Effector memory CD8-positive, alpha-beta T cell (primary cell): ENCODE data around the gene RAMP3.
"Not testable (repeated sequence)": the region's sequence is repeated elsewhere in the genome, so short reads cannot be mapped to it uniquely, and the experiment has no call there.

ENCODE experiments used
- ATAC-seq: fragments of 150-1000 bp; cut with Tn5 transposase; replicated peaks from 2 replicates; pipeline ENCODE4 v1.10.0; 2021; ENCODE audit warnings: mild to moderate bottlenecking, moderate library complexity
- DNase-seq, 3 experiments: peaks; one replicate each; pipeline ENCODE4 v3.0.0; 2021
- H3K27ac Mint-ChIP-seq, 2 donors: one replicate each; pipeline ENCODE4 v1.8.0; 2022; ENCODE audit warnings: mild to moderate bottlenecking in 2 of 2, mixed read lengths in 2 of 2, moderate library complexity in 2 of 2
- H3K27me3 Mint-ChIP-seq, 2 donors: one replicate each; pipeline ENCODE4 v1.8.0; 2022; ENCODE audit warnings: mixed read lengths in 2 of 2
- H3K36me3 Mint-ChIP-seq: one replicate; pipeline ENCODE4 v1.8.0; 2022; ENCODE audit warnings: mild to moderate bottlenecking, moderate library complexity, mixed read lengths; ENCODE audit not compliant: insufficient read depth
- H3K4me1 Mint-ChIP-seq, 2 donors: one replicate each; pipeline ENCODE4 v1.8.0; 2022; ENCODE audit warnings: low read depth in 2 of 2, mixed read lengths in 2 of 2
- H3K4me3 Mint-ChIP-seq, 2 donors: one replicate each; pipeline ENCODE4 v1.8.0; 2022; ENCODE audit warnings: mild to moderate bottlenecking in 2 of 2, mixed read lengths in 2 of 2, moderate library complexity in 2 of 2
- H3K9me3 Mint-ChIP-seq, 2 donors: one replicate each; pipeline ENCODE4 v1.8.0; 2022; ENCODE audit warnings: mixed read lengths in 2 of 2

RAMP3 gene

GRCh38 chr7:45155357-45155900 is 2.2 kb upstream of the RAMP3 start:
- ATAC-seq: no peak
- Mint-ChIP-seq H3K4me3 (no peak overlapping the region), H3K4me1 (peaks cover 0 to 8% of the 10 kb centered on the region in 2 donors), H3K9me3 (no peaks in the 10 kb centered on the region), H3K36me3 (no peaks in the 10 kb centered on the region), H3K27ac (no peak overlapping the region), H3K27me3 (peaks cover 35 to 73% of the 10 kb centered on the region in 2 donors)
- DNase-seq: no peak

GRCh38 chr7:45155941-45156340 is 1.6 kb upstream of the RAMP3 start:
- Mint-ChIP-seq H3K27ac (no peak overlapping the region), H3K4me1 (peaks cover 0 to 8% of the 10 kb centered on the region in 2 donors), H3K9me3 (no peaks in the 10 kb centered on the region), H3K4me3 (no peak overlapping the region), H3K27me3 (peaks cover 30 to 71% of the 10 kb centered on the region in 2 donors), H3K36me3 (no peaks in the 10 kb centered on the region)
- no peak for DNase-seq
- no peak for ATAC-seq

- Mint-ChIP-seq H3K27ac (no peak overlapping the region), H3K4me1 (peaks cover 0 to 8% of the 10 kb centered on the region in 2 donors), H3K9me3 (no peaks in the 10 kb centered on the region), H3K36me3 (no peaks in the 10 kb centered on the region), H3K27me3 (peaks cover 22 to 69% of the 10 kb centered on the region in 2 donors), H3K4me3 (no peak overlapping the region)
- DNase-seq (no peak), ATAC-seq (no peak)
These were observed 897 bp upstream of the RAMP3 start for GRCh38 chr7:45156516-45157272.

- no peaks in the 10 kb centered on the region for H3K9me3 Mint-ChIP-seq
- H3K27ac Mint-ChIP-seq: no peak overlapping the region
- no peak for DNase-seq
- H3K4me1 Mint-ChIP-seq: peaks cover 0 to 8% of the 10 kb centered on the region in 2 donors
- no peak for ATAC-seq
- no peak overlapping the region for H3K4me3 Mint-ChIP-seq
- no peaks in the 10 kb centered on the region for H3K36me3 Mint-ChIP-seq
- peaks cover 18 to 63% of the 10 kb centered on the region in 2 donors for H3K27me3 Mint-ChIP-seq
These were observed 322 bp upstream of the RAMP3 start for GRCh38 chr7:45157286-45157652.

- Mint-ChIP-seq H3K4me3 (no peak overlapping the region), H3K27me3 (peaks cover 18 to 60% of the 10 kb centered on the region in 2 donors), H3K4me1 (peaks cover 0 to 10% of the 10 kb centered on the region in 2 donors), H3K36me3 (no peaks in the 10 kb centered on the region), H3K9me3 (no peaks in the 10 kb centered on the region), H3K27ac (no peak overlapping the region)
- no peak for DNase-seq
- no peak for ATAC-seq
These were observed 880 bp downstream of the RAMP3 start for GRCh38 chr7:45158471-45158870.

- H3K4me3 Mint-ChIP-seq: no peak overlapping the region
- H3K27ac Mint-ChIP-seq: no peak overlapping the region
- peaks cover 0 to 10% of the 10 kb centered on the region in 2 donors for H3K4me1 Mint-ChIP-seq
- DNase-seq (no peak), ATAC-seq (no peak)
- H3K27me3 Mint-ChIP-seq: peaks cover 18 to 63% of the 10 kb centered on the region in 2 donors
- no peaks in the 10 kb centered on the region for H3K9me3 Mint-ChIP-seq
- H3K36me3 Mint-ChIP-seq: no peaks in the 10 kb centered on the region
These were observed 1.7 kb downstream of the RAMP3 start for GRCh38 chr7:45159296-45159695.

GRCh38 chr7:45160417-45160881 is 2.9 kb downstream of the RAMP3 start:
- H3K9me3 Mint-ChIP-seq: no peaks in the 10 kb centered on the region

GRCh38 chr7:45161138-45161537 is 3.5 kb downstream of the RAMP3 start:
- DNase-seq: no peak
- ATAC-seq: no peak
- H3K4me3 Mint-ChIP-seq: no peak overlapping the region

More at GRCh38 chr7:45160417-45160881, 2.9 kb downstream of the RAMP3 start:
- Mint-ChIP-seq H3K4me1 (peaks cover 0 to 6% of the 10 kb centered on the region in 2 donors), H3K27ac (peak overlapping the region in 1 of 2 donors; percentile 6), H3K27me3 (peaks cover 18 to 52% of the 10 kb centered on the region in 2 donors), H3K36me3 (no peaks in the 10 kb centered on the region), H3K4me3 (no peak overlapping the region)
- ATAC-seq: no peak
- no peak for DNase-seq

GRCh38 chr7:45161842-45162241 is 4.3 kb downstream of the RAMP3 start:
- H3K27me3 Mint-ChIP-seq: peaks cover 15 to 40% of the 10 kb centered on the region in 2 donors
- H3K4me3 Mint-ChIP-seq: no peak overlapping the region
- DNase-seq (no peak), ATAC-seq (no peak)
- peaks cover 0 to 5% of the 10 kb centered on the region in 2 donors for H3K4me1 Mint-ChIP-seq
- peak overlapping the region in 1 of 2 donors; percentile 33 for H3K27ac Mint-ChIP-seq
- H3K9me3 Mint-ChIP-seq: no peaks in the 10 kb centered on the region
- no peaks in the 10 kb centered on the region for H3K36me3 Mint-ChIP-seq

More at GRCh38 chr7:45161138-45161537, 3.5 kb downstream of the RAMP3 start:
- Mint-ChIP-seq H3K27ac (peak overlapping the region in 1 of 2 donors; percentile 6), H3K9me3 (no peaks in the 10 kb centered on the region), H3K4me1 (peaks cover 0 to 6% of the 10 kb centered on the region in 2 donors), H3K36me3 (no peaks in the 10 kb centered on the region), H3K27me3 (peaks cover 18 to 45% of the 10 kb centered on the region in 2 donors)

GRCh38 chr7:45162311-45162845 is 4.8 kb downstream of the RAMP3 start:
- DNase-seq (no peak), ATAC-seq (no peak)
- H3K4me3 Mint-ChIP-seq: no peak overlapping the region
- peaks cover 0 to 2% of the 10 kb centered on the region in 2 donors for H3K4me1 Mint-ChIP-seq
- H3K27me3 Mint-ChIP-seq: peaks cover 11 to 34% of the 10 kb centered on the region in 2 donors
- no peaks in the 10 kb centered on the region for H3K36me3 Mint-ChIP-seq
- peak overlapping the region; percentile 33 to 44 for H3K27ac Mint-ChIP-seq
- H3K9me3 Mint-ChIP-seq: no peaks in the 10 kb centered on the region

- no peaks in the 10 kb centered on the region for H3K36me3 Mint-ChIP-seq
These were observed 5.5 kb downstream of the RAMP3 start for GRCh38 chr7:45162943-45163691.

GRCh38 chr7:45163692-45164052 is 6.1 kb downstream of the RAMP3 start:
- H3K27ac Mint-ChIP-seq: no peak overlapping the region
- no peaks in the 10 kb centered on the region for H3K9me3 Mint-ChIP-seq
- no peak overlapping the region for H3K4me3 Mint-ChIP-seq

More at GRCh38 chr7:45162943-45163691, 5.5 kb downstream of the RAMP3 start:
- no peak overlapping the region for H3K4me3 Mint-ChIP-seq
- H3K27ac Mint-ChIP-seq: peak overlapping the region in 1 of 2 donors; percentile 44
- no peaks in the 10 kb centered on the region for H3K9me3 Mint-ChIP-seq
- H3K27me3 Mint-ChIP-seq: peaks cover 10 to 30% of the 10 kb centered on the region in 2 donors
- DNase-seq (no peak), ATAC-seq (no peak)
- H3K4me1 Mint-ChIP-seq: peaks cover 0 to 2% of the 10 kb centered on the region in 2 donors

GRCh38 chr7:45164271-45164670 is 6.7 kb downstream of the RAMP3 start:
- not testable (repeated sequence) for DNase-seq

More at GRCh38 chr7:45163692-45164052, 6.1 kb downstream of the RAMP3 start:
- peaks cover 0 to 2% of the 10 kb centered on the region in 2 donors for H3K4me1 Mint-ChIP-seq
- no peaks in the 10 kb centered on the region for H3K36me3 Mint-ChIP-seq
- peaks cover 4 to 25% of the 10 kb centered on the region in 2 donors for H3K27me3 Mint-ChIP-seq
- ATAC-seq: no peak
- DNase-seq: no peak

More at GRCh38 chr7:45164271-45164670, 6.7 kb downstream of the RAMP3 start:
- H3K9me3 Mint-ChIP-seq, ATAC-seq, H3K27ac Mint-ChIP-seq, H3K4me3 Mint-ChIP-seq, H3K36me3 Mint-ChIP-seq, H3K4me1 Mint-ChIP-seq: not testable (repeated sequence)
- H3K27me3 Mint-ChIP-seq: peaks cover 0 to 20% of the 10 kb centered on the region in 2 donors
